HL-60/S4 (cell line): ENCODE results near the gene RAP2A.

Experiments
- in situ Hi-C: fragments of 300-500 bp; cut with MboI; formaldehyde crosslinking; loops from 2 replicates; pipeline ENCODE4 v1.14.3; 2022; ENCODE audit warnings: low sequenced_read_pairs

RAP2A gene

DNA sequence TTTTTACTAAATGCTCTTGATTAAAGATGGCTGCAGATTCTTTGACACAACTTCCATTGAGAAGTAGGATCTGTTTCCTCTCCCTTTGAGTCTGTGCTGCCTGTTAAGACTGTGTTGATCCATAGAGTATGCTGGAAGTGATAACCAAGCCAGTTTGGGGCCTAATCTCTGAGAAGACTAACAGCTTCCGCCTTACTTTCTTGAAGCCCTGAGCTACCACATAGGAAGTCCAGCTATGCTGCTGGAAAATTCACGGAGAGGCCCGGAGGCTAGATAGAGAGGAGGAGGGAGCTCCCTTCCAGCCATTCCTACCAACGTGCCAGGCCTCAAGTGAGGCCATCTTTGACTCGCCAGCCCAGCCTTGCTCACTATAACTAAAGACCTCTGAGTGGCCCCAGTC lies 12.5 kb downstream of the RAP2A start:
- in situ Hi-C loops: no loop called here

DNA sequence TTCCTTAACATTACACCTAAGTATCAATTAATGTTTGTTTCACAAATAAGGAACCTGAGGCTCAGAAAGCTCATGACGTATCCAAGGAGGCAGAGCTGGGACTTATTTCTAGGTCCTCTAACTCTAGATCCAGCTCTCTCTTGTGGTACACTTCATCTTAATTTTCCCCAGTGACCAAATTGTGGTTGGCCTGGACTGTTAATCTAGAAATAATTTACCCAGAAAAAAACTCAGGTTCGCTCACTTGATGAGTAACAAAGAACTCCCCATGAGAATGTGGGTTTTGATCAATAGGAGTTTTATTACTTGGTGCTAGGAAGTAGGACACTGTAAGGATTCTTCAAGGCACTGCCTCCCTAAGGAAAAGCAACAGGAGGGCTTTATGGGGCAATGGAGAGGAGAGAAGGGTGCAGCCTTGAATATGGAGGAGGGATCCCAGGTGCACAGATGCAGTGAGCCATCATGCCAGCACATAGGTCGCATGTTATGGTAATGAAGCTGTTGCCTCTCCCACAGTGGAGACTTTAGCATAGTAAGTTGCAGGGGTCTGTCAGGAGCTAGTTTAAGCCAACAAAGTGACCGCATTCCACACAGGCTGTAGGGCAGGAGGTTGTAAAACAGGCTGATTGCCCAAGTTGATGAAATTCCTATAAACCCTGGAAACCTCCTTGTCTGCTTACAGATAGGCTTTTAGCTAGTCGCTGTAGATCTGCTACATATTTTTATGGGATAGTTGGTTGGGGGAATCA lies 14.7 kb downstream of the RAP2A start:
- in situ Hi-C loops: no loop called here

DNA sequence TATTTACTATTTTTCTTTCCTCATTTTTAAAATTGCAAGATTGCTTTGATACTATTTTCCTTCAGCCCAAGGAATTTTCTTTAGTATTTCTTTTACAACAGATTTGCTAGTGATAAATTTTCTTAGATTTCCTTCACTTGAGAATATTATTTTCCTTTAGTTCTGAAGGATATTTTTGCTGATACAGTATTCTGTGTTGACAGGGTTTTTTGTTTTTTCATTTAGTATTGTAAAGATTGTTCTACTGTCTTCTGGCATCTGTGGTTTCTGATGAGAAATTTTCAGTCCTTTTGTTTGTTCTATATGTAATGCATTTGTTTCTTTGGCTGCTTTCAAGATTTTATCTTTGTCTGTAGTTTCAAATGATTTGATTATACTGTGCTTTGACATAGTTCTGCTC lies 20.7 kb downstream of the RAP2A start:
- in situ Hi-C loops: no loop called here

DNA sequence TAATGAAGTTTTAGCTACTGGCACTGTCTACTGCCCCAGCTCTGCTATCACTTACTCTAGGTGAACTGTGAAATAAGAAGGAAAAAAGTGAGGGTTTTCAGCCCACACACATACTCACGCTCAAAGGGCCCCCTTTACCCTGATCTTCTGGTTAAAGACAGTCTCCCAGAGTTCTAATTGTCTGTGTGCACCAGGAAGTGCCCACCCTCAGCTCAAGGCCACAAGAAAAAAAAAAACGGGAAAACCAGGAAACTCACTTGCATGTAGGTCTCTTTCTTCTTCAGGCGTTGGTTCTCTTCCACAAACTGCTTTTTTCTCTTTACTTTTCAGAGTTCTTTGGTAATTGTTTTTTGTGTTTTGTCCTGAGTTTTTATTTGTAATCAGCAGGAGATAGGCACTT lies 22.1 kb downstream of the RAP2A start:
- in situ Hi-C loops: no loop called here

DNA sequence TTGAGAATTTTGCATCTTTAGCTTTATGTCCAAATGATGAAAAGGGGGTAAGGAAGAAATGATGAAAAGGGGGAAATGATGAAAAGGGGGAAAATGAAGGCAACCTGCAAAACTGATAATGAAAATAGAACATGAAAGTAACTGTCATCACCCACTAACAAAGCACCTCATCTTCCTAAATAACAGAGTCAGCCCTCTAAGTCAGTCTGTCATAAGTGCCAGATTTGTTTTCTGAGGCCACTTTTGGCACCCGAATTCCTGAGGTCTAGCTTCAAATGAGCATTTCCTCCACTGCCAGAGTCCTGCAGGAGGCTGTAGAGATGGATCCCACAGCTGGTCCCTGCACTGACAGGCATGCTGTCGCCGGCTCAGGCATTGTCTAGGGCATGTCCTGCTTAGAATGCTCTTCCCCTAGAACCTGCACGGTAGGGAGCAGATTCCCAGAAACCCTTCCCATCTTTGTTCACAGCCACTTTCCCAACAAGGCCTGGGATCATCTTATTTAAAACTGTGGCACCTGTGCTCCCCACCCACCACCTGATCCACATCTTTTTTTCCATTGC lies 25.3 kb downstream of the RAP2A start:
- in situ Hi-C loops: no loop called here

DNA sequence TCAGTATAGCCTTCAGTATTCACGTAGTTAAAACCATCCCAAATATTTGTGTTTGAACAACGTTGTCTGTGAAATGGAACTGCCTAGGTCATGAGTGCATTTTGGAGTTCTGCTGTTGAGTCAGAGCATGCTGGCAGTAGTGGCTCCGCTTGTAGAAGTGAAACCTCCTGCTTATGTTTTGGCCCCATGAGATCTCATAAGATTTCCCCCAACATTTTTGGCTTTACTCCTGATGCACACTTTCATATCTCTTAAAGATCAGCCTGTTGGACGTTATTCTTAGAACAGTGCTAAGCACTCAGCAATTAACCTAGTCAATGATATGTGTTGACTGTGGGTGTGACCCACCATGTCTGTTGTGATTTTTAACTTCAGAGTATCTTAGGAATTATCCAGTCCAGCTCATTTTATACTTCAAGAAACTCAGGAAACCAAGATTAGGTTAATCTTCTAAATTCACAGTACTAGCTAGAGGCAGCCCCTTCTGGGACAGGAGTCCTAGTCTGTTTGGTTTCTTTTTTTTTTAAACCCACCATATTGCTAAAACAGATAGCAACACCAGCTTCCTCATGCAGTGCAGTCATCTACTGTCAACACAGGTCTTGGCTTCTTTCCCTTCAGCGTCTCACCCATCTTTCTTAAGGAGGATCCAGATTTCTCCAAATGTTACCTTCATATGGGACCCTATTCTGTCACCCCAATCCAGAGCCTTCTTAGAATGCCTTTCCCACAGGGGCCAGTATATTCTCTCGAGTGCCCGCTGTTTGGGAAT lies 26.2 kb downstream of the RAP2A start:
- in situ Hi-C loops: no loop called here

DNA sequence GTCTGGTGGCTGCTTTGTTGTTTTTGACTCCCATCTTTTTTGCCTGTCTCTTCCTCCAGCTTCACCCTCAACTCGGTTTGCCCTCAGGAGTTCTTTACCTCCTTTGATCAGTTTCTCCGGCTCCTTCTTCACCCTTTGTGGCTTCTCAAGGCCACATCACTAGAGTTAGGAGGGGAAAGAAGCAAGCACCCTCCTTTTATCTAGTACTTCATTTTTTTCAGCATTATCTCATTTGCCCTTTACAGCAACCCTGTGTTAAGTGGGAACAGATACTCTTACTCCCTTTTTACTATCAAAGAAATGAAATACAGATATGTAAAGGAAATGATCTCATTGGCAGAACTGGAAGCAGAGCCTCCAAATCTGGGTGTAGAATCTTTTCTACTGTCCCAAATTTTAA lies 26.9 kb downstream of the RAP2A start:
- in situ Hi-C loops: no loop called here

DNA sequence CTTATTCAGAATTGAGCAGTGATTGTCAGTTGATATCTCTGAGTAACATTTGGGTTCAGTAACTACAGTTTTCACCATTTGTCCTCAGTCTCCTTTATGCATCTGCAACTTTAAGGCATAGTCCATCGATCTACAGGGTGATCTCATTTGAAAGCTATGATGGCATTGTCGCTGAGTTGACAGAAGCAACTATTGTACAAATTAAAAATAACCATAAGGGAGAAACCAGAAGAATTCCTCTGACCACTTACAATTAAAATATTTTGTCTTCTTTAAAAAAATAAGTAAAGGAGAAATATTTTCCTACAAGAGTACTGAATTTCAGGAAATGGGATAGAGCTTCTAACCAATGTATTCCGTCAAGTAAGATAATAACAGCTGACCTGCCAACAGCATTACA lies 30.6 kb downstream of the RAP2A start:
- in situ Hi-C loops: no loop called here

DNA sequence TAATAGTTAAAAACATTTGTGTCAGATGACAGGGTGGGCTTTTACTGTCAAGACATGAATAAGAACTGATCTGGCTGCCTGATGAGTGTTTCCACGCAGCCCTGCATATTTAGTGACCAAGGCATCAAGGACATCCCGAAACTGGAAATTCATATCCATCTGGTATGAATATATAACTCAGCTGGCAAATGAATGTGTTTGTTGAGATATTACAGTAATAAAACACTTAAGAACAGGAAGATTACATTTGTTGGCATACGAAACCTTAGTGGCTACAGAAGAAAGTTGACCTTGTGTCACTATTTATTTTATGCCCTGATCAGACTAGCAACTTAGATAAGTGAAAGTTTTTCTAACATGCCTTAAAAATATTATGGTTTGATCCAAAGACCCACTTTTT lies 32.8 kb downstream of the RAP2A start:
- in situ Hi-C loops: no loop called here

DNA sequence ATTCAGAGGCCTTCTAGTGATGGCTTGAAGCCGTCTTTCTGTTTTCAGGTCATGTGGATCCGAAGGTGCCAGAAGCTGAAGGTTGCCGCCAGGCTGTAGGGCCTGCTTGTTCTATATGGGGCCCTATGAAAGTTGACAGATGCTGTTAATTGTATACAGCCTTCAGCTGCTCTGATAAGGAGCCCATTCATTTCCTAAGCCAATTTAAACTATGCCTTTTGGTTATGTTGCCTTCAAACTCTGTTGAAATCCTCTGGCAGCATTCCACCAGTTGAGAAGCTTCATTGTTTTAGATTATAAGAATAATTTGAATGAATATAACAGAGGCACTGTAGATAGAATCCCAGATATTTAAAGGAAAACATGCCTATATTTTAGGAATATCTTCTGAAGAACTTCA lies 34.4 kb downstream of the RAP2A start:
- in situ Hi-C loops: no loop called here

DNA sequence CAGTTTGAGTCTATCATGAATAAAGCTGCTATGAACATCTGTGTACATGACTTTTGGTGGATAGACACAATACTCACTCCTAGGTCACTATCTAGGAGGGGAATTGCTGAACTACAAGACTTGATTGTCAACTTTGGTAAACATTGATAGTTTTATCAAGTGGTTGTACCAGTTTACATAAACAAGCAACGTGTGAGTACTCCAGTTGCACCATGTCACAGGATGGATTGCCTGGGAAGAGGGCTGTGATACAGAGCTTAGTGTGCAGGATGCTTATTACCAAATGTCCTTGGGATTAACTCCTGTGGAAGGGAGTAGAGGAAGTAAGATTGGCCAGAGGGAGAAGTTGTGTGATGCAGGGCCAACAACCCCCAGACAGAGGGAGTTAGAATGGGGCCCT lies 37.7 kb downstream of the RAP2A start:
- in situ Hi-C loops: no loop called here

DNA sequence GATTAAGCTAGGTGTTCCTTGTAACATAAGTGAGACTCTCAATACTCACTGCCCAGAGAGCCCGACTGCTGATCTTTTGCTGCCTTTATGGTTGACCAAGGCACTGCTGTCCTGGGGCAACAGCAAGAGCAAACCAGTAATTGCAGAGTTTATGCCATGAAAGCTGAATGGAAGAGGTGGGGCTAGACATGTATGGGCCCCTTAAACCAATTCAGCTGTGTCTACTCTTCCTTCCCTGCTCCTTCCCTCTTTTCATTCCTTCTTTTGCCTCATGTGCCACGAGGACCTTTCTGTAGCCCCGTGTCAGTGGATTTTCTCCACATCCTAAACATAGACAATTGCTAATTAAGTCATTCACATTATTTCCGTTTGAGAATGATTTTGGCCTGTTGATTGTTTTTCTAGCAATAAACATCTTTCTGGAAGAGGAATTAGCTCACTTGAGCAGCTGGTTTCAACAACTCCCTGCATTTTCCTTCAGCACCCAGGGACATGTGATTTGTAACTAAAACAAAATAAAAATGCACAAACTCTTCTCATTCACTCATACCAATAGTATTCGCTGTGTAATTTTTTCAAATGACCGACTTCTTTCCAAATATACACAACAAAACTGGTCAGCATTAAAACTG lies 40.5 kb downstream of the RAP2A start:
- in situ Hi-C loops: no loop called here

DNA sequence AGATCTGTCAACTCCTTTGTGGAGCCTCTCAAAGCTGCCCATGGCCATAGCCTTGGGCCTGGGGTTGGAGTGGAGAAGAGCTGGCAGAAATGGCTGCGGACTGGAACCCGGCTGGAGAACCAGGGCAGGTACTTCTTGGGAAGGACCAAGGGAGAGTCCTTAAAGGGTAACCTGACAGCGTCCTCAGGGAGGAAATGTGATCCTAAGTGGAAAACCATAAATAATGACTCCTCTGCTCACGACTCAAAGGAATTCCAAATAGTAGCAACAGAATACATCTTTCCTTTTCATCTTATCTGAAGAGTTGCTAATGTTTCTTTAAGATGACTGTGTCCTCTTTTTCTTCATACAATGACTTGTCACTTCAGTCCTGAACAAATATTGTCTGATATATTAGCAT lies 41.0 kb downstream of the RAP2A start:
- in situ Hi-C loops: no loop called here

DNA sequence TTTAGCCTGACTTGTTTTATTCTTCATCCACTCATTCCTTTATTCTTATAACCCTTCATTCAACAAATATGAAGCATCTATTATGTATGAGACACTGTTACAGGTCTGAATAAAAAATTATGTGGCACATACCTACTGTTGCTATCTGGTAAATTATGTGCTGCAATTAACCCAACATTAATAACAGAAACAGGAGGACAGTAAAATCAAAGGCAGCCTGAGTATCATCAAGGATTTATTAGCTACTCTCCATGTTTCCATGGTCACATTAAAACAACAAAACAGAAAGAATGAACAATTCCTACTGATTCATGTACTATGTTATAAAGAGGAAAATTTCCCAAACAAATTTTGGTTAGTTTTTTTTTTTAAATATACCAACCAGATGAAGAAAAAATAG lies 43.9 kb downstream of the RAP2A start:
- in situ Hi-C loops: no loop called here

DNA sequence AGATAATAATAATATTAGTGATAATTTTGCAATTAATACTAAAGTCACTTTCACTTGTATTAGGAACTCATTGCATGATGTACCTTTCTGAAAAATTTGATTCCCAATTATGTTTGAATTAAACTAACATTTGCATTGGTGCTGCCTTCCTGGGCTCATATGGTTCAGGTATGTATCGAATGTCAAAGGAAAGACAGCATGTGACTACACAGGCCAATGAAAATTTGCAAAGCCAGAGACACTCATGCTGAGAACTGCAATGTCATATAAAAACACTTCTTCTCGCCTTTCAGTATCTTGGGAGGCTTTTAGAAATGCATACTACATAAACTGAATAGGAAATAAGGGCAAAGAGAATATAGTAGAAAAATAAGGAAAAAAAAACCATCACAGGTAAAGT lies 44.3 kb downstream of the RAP2A start:
- in situ Hi-C loops: no loop called here

DNA sequence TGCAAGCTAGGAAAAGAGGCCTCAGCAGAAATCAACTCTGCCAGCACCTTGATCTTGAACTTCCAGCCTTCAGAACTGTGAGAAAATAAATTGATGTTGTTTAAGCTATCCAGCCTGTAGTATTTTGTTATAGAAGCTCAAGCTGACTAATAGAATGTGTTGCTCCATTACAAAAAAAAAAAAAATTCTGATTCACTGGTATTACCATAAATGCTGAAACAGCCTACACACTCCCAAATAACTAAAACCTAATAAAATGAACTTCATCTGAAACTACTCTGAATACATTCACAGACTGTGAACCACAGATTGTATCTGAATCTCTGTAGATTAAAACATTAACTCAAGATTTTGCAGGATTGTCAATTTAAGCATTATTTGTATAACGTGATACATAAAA lies 49.5 kb downstream of the RAP2A start:
- in situ Hi-C loops: no loop called here

DNA sequence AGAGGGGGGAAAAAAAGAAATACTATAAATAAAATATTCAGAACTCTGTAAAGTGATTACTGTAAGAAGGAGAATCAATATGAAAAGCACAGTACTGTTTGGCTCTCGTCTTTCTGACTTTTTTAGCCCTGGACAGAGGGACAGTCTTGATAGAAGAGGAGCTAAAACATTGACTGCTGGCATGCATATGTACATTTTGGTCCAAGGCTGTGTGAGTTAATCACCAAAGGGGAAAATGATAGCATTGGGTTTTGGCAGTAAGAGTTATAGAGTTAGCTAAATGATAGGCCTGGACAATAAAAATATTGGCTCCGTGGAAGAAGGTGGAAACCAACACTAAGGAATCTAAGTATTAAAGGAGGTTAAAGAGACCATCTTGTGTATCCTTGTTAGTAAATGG lies 50.3 kb downstream of the RAP2A start:
- in situ Hi-C loops: no loop called here

DNA sequence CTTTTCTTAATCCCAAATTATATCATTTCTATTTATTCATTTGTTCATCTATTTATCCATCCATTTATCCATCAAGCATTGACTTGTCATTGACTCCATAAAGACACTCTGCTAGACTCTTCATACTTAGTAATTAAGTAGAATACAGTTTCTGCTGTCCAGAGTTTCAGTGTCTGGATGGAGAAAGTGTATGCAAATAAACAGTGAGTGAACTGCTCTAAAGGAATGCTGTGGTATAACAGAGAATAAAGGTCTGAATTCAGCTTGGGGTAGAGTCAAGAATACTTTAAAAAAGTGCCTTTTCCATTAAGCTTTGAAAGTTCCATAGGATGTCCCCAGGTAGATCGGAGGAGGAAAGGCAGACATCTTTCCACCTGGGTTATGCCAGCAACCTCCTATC lies 51.4 kb downstream of the RAP2A start:
- in situ Hi-C loops: no loop called here

DNA sequence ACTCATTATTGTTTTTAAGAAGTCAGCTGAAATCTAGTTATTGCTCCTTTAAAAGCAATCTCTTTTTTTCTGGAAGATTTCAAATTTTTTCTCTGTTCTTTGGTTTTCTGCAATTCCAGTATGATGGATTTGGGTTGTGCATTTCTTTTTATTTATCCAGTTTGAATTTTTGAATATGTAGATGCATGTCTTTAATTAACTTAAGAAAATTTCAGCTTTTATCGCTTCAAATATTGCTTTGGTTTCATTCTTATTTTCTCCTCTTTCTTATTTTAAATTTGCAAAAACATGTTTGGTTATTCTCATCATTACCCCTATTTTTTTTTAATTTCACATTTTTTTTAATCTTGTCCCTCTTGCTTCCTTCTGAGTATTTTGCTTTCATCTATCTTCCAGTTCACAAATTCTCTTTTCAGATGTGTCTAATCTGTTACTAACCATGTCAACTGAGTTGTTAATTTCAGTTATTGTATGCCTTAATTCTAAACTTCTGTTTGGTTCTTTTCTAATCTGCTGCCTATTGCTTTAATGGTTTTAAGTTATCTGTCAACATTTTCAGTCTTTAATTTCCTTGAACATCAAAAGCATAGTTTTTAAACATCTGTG lies 56.8 kb downstream of the RAP2A start:
- in situ Hi-C loops: no loop called here

DNA sequence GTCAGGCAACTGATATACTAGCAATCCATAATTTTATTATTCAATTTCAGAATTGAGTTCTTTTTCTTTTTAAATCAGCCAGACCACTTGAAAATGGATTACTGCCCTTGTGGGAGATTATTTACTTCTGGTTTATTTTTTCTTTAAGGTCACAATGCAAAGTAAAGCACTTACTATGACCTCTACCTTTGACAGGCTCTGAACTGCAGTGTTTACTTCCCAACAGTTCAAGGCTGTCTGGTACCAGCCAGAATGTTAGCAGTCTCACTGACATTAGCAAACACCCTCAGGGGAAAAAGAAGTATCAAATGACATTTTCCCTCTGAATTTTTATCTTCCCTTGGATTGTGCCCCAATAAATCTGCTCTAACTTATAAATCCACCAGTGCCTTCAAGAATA lies 57.5 kb downstream of the RAP2A start:
- in situ Hi-C loops: no loop called here

DNA sequence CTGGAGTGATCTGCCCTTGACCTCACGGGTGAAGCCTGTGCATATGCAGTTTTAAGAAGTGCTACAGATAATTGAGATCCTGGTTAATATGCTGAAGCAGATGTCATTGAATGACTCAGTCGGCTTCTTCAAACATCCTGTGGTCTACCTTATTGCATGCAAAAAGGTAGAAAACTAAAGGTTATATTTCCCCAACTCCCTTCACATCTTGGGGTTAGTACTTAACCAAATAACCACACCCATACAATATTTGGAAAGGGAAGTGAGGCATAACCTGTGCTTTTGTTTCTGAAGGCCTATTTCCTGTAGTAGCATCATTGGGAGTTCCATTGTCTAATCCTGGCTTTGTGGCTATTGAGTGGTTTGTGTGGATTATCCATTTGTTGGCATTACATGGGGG lies 58.3 kb downstream of the RAP2A start:
- in situ Hi-C loops: no loop called here
